Stimulated activated CD8-positive, alpha-beta memory T cell treated with anti-CD3 and anti-CD28 coated beads, Interleukin-4, amount 100 ng/mL, for 48 hours (primary cell): ENCODE results near the gene CCDC92.
A peak's percentile ranks its signal among the peaks of the same experiment; 100 is the strongest.

Experiments
- DNase-seq: peaks from one replicate; pipeline ENCODE4 v3.0.0-alpha.2; 2020

Gene CCDC92

DNA sequence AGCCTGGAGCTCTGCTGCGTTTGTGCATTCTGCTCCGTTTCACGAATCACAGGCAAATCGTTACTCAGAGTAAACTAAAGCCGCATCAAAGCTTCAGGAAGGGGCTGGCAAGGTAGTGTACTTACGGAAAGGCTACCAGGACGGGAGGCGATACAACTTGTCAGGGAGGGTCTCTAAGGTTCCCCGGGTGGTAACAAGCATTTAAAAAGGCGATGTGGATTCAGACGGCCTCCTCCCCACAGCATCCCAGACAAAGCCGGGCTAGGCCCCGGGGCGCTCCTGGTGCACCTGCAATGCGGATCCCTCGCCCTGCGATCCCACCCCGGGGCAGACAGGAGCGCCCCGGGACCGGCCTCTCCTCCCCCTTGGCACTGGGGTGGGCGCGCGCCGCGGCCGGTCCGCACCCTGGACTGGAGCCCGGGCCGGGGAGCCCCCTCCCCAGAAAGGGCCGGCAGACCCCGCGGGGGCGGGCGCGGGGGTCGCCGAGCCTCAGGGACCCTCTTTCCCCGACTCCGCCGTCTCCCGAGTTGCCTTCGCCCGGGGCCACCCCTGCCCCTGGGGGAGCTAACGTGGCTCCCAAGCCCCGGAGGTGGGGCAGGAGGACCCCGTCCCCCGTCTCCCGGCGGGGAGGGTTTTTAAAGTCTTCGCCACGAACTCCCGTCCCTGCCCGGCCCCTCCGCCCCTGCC, 718 bp downstream of the CCDC92 start:
- peak; percentile 55 for DNase-seq

DNA sequence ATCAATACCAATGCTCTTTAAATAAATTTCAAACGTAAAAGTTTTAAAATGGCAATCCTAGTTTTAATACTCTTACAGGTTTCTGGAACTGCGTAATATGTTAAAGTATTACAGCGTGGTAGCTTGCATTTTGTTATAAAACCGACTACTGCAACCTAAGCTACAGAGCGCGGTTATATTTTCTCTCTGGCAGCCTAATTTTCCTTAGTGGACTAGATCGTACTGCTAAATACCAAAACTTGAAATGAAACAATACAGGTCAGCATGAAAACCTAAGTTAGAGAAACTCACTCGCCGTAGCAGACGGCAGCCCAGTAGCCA, 1.2 kb downstream of the CCDC92 start:
- DNase-seq = no peak

DNA sequence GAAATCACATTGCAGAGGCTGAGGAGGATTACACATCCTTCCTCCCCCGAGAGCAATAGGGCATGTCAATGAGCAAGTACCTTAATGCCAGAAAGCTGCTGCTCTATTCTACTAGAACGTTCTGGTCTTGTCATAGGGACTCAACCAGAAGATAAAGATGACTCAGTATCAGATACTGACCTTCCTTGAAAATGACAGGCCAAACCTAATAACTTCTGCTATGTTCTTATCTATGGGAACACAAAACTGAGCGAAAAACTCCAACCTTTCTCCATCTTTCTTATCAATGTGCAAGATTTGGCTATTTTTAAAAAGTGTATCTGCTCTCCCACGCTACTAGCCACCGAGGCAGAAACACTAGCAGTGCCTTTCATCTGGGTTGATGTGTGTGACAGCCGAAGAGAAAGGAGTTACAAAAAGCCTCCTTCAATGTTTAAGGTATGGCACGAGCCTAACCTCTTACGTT, 5.5 kb downstream of the CCDC92 start:
- DNase-seq = no peak

DNA sequence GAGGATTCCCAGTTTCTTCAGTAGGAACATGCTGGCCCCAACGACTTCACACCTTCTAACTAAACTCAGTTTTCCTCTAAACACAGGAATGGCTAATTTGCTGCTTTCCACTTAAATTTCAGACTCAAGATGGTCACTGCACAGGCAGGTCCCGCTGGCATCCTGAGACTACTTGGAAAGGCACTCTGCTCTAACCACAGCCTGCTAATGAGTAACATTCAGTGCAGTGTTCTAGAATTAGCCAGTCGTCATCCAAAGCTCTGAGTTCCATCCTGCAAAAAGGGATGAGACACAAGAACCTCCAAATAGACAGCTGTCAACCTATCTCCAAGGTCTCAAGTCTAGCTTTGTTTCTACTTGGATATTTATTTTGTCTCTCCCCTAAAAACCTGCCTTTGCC, 6.0 kb downstream of the CCDC92 start:
- no peak for DNase-seq

DNA sequence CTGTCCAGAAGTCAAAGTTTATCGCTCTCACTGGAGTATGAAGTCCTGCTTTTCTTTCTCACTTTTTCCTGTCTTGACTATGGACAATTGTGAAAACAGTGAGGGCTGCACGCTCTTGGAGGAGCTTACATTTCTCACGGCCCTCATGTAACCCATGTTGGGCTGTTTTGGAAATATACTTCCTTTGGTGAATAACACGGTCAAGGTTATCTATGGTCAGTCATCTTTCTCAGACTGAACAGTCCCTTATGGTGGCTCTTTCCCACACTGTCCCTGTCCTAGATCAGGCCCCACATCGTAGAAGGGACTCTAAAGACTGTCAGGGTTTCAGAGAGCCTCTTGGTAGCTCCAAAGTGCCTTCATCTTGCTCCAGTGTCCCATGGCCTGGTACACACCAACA, 7.2 kb downstream of the CCDC92 start:
- no peak for DNase-seq

DNA sequence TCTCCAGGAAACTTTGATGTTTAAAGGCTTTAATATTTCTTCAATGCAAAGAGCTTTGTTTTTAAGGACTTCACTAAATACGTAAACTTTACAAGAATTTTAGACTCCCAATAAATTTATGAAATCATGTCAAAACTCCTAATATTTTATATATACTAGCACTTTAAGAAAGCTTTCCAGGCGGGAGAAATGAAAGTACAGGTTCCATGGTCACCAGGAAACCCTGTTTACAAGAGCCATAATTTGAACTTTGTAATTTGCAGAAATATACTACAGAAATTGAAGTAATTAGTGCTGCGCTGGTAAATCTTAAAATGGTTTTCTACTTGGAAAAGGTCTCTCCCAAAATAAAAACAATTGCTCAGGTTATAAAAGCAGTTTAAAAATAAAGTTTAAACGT, 8.8 kb downstream of the CCDC92 start:
- DNase-seq = no peak

DNA sequence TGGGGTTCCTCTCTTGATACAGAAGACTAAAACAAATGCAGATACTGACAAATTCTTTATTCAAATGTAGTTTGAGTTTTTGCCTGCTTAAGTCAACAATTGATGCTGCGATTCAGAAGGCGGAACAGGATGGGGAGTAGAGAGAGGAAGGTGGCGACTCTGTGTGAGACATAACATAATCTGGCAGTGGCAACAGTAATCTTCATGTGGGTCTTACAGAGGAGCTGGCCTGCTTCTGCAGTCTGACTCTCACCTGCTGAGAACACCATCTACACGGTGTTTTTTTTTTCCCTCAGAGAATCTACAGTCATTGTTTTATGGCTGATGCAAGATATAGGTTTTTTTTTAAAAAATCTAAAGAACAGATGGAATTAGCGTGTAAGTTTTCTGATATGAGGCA, 10.1 kb downstream of the CCDC92 start:
- no peak for DNase-seq

DNA sequence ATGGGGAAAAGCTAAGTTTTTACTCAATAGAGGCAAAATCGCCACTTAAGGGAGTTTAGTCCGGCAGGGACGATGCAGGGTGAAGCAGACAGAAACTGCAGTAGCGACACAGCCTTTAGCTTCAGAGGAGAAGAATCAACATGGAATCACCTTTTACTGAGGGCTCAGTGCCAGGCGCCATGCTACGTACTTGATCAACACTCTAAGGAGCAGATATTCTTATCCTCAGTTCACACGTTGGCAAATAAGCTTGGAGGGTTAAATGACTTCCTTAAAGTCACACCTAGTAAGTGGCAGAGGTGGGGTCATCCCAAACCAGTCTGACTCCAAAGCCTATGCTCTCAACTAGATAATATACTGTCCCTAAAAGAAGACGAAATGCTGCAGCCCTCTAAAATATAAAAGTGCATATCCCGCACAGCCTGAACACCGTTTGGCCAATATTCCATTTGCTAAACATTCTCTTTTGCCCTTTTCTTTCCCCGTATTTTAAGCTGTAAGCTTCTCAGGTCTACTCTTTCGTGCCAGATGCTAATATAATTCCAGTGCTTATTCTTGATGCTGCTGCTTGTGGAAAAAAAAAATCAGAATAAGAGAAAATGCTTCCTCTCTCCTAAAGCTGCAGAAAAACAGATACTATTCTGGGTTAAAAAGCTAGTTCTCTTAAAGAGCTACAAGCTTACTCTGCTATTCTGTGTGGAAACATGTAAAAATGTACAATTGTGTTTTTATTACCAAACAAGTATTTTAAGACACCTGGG, 10.9 kb downstream of the CCDC92 start:
- DNase-seq = no peak

DNA sequence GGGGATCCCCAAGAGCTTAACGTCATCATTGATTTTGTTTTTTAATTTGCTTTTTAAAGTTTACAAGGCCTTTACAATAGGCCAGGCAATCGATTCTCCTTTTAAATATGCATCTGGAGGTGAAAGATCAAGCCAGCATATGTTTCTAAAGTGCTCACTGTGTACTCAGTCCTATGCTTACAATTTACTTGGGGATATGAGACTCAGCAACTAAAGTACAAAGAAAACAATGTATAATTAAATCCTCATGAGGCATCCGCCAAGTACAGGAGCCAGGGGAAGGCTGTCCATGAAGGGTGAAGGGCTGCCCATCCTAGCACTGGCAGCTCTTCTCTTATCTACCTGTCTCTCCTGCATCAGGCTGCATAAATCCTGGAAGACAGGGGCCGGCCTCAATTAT, 11.8 kb downstream of the CCDC92 start:
- DNase-seq = no peak

DNA sequence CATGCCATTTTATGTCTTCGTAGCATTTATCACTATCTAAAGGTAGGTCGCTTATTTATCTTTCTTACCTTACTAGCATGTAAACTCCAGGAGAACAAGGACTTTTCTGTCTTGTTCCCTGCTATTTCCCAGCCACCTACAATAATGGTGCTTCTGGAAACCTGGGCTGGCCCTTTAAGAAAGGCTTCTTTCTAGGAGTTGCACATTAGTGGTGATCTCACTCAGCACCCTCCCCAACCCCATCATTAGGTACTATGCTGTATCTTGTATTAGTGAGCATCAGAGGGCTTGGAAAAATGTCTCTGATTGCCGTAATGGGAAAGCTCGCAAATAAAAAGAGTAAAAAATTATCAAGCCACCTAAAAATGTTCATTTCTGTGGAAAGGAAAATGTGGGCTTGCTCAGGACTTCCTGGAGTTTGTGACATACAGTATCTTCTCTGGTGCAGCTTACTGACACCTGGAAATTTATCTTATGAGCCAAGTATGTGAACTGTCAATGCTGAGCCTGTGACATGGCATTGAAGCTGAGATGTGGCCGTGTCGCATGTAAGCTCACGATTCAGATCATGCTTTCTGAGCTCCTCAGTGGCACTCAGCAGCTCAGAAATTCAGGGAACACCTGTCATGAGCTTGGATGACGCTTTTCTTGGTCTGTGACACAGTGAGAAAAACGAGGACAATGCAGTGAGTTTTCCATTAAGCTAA, 12.4 kb downstream of the CCDC92 start:
- no peak for DNase-seq

DNA sequence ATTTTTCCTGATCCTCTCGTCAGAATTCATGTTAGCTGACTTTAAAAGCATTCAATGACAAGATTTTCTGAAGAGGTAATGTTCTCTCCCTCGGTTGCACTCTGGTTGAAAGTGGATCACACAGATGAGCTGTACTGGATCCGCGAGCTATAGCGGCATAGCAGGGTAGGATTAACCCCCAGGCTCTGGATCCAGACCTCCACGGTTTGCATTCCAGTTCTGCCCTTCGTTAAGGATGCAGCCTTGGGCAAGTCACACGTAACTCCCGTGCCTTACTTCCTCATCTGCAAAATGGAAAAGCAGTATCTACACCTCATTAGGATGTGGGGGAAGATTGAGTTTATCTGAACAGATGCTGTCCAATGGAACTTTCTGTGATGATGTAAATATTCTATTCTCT, 13.8 kb downstream of the CCDC92 start:
- DNase-seq = no peak

DNA sequence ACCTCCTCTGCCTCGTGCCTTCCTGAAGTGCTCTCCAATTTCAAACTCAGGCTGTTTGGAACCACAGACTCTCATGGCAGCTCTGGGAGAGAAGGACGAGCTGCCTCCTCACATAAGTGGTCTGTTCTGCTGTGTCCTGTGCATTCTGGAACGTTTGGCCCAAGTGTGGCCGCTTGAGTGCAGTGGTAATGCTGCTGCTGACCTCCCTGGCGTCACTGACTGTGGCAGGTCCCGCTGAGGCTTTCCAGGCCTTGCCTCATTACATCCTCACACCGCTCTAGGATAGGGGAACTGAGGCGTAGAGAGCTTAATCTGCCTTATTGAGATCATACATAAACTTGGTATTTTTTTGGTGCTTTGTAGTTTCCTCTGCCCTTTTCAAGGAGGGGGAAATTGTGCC, 14.2 kb downstream of the CCDC92 start:
- no peak for DNase-seq

DNA sequence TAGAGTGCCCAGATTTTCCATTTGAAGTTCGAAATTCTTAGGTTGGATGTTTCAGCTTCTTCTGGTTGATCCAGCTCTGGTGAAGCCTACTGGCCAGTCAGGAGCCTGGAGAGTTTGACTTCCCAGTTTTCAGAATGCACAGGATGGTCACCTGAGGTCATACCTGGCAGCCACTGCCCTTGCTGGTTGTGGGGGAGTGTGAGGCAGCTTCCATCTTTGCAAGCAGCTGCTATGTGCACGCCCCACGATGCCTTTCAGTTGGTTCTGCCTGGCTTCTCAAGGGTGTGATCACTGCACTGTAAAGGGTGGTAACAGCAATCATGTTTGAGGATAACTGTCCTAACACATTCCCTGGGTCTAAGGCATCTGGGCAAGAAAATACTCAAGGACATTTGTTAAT, 15.4 kb downstream of the CCDC92 start:
- DNase-seq = no peak

DNA sequence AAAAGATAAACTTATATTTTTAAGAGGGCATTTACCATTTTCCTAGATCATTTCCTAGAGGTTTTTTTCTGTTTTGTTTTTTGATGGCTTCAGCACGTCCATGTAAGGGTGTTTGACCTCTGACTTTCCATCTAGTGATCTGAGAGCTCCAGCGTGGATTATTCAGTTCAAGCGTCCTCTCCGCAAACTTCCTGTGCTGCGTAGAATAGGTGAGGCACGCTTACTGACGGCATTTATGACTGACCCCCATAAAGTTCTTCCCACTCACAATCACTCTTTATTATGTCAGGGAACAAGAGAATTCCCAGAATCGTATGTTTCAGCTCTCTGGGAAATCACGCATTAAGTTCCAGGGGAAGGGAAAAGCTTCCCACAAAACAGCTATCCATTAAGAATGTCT, 16.4 kb downstream of the CCDC92 start:
- no peak for DNase-seq

DNA sequence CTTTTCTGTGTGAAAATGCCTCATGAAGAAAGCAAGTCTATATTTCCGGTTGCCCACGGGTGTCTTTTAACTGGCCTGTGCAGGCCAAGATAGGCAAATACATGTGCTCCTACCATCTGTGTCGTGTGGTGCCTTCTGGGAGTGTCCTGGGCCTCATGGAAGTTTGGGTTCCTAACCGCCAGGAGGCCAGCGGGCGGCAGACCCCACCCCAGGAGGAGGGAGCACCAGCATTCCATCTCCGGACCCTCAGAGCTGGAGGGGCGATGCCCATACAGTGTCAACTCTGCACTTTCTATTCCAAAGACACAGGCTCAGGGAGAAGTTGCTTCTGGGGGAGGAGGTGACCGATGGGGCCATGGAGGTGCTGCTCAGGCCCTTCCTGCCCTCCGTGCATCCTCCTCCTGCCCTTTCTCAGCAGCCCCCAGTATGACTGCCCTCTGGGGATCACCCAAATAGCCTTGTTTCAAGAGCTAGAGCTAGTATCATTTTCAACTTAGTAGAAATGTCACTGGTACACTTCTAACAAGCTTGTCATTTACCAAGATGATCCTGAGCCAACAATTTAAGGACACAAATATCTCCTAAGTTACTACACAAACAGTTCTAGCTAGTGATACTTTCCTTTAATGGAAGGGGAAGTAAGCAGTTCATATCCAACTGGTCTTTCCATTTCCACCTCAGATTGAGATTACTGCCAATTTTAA, 17.8 kb downstream of the CCDC92 start:
- DNase-seq = no peak

DNA sequence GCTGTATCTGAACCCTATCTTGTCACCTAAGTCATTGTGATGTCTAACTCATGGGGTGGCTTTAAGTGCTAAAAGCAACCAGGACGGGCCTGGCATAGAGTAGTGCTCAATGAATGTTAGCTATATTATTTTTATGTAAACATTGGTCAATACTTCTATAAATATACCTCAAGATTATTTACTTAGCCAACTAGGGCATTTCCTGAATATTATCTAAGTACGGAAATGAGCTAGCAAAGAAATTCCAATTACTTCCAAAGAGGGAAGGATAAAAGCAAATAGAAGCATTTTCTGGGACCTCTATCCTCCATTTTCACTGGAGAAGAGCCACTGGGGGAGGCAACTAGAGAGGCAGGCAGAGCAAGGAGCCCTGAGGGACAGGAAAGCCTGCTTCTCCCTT, 20.6 kb downstream of the CCDC92 start:
- no peak for DNase-seq

DNA sequence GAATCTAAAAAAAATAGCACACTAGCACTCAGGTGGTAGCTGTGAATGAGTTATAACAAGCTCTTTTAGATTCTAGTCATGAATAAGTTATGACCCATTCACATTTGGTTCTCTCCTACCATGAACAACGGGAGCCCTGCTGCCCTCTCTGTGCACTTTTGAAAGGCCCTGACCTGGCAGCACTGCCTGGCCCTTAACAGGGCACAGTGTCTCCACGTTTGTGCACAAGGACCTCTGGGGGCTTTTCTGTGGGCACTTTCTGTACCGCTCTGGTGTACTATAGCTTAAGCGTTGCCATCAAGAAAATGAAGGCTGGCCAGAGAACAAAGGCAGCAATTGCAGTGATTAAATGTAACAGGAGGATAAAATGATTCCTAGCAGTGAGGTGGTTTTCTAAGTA, 21.2 kb downstream of the CCDC92 start:
- DNase-seq = no peak

DNA sequence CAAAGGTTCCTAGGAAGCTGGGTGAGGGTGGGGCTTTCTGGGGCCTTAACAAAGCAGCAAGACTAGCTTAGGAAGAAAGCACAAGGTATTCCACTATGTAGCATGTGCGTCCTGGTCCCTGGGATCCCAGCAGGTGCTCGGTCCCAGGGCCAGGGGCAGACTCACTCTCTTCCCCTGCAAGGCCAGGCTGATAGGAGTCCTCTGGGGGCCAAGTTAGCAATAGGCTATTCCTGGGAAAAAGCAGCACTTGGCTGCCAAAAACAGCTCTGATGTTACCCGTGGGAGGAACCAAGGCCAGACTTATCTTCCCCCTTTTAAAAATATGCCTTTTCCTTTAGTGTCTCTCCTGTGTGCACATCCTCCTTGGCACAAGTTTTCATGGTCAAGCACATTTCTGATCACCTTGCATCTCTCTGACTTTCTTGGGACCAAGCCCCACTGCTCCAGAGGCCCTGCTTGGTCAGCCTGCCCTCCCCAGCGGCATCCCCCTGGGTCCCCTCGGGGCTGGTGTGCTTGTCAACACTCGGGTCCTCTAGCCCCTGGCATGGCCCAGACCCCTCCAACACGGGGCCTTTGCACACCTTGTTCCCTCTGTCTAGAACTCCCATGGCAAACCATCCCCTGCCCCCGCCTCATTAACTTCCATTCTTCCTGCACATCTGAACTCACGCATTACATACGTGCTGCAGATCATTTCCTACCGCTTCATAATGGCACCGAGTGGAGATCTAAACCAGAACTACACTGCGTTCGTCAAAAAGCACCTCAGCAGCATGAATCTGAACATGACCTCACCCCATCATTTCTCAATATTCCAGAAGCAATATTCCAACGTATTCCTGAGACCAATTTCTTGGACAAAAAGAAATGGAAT, 21.9 kb downstream of the CCDC92 start:
- DNase-seq = no peak

DNA sequence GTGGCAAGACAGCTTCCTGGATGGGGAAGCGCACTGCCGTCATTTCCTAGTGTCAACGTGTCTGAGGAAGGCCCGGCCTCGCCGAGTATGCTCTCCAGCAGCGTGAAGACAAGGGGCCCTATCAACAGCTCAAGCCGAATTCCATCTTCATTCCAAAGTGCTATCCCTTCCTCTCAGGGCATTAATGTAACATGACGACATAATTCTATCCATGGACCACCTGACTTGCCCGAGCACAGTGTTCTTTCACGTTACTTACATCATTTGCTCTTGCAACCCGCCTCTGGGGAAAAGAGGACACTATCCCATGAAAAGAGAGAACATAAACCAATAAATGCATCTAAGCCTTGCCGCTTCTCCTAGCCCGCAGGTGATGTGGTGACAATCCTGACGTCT, 22.9 kb downstream of the CCDC92 start:
- DNase-seq = no peak

DNA sequence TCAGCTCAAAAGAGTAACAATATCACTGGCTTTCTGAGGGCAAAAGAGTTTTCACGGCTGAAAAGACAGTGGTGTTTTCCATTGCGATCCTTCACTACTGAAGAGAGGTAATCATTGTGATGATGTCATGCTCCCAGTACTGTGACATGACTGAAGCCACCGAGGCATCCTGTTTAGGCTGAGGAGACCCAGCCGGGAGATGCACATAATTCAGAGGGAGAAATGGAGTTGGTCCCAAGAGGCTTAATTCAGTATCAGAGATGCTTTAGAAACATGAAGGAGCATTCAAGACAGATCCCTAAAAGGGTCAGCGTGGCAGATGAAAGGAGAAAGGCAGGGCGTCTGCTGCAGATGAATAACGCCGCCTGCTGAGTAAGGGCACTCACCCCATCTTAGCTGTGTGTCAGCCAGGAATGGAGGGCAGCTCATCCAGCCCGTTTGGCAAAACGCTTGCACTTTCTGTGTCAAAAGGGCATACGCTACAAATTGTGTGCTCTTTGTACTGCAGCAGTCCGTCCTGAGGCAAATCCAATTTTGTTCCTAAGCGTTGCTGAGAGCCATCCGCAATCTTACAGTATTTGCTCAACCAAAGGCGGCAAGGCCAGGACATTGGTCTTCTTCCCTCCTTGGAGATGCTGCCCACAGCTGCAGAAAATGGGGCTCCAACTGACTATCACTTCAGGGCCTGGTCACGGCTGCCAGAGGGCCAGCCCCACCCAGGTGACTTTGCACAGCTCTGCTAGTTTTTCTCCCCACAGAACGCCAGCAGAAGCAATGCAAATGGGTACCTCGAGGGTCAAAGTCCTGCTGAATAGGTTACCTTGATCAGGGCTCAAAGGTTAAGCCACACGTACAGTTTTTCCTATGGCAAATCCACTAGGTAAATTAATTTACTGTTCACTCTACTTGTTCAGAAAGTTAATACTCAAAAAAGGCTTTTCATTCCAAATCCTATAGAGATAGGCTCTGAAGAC, 23.5 kb downstream of the CCDC92 start:
- DNase-seq = no peak

DNA sequence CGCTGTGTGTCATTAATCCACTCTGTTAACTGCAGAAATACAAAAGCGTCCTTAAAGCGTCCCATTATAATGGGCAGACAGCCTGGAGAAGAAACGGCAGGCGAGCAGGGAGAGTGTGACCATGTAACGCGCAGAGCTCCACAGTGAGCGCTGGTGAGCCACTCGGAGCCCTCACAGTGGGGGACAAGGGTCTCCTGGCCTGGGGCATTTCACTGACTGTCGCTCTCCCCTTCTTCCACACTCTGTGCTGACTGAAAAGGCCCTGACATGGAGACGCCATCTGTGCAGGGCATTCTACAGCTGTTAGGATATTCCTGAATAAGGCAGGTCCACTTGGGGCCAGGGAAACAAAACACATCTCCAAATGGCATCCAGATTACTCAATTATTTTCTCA, 24.2 kb downstream of the CCDC92 start:
- no peak for DNase-seq
